ENCODE results near the gene ERCC5. TPM values are rescaled to one million over a fixed set of nuclear protein-coding genes. Genes with fewer than 3 reads are reported as not detected.

ERCC5 gene
- total and polyA plus RNA-seq, 10 donors = 55.1 to 123 (median 74.8) TPM

DNA sequence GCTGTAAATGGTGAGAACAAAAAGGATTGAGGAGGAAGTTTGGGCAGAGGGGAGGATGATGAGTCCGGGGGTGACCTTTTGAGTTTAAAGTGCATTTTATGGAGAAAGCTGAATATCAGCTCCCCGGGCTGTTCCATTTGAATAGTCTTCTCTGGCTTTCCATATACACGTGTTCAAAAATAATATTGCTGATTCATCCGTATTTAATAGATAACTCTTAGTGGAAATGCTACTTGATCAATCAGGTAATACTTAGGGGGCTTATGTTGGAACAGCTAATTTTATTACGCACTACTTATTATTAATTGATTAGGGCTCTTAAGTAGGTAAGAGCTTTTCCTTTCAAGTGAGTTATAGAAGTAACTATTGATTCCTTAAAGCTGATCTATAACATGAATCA, 76.4 kb downstream of the ERCC5 start:
- WGBS, 5 donors = 82 to 93% (median 90%) methylated on average over 5 of the region's 5 CpGs
- Histone ChIP-seq H3K4me1 (no peaks in the 10 kb centered on the region), H3K9me3 (peaks cover 0 to 9% (median 0%) of the 10 kb centered on the region in 8 donors), H3K4me3 (no peak overlapping the region), H3K36me3 (no peaks in the 10 kb centered on the region), H3K27me3 (replicated peaks in 1 of 7) (no peaks in the 10 kb centered on the region), H3K27ac (no peak overlapping the region)
- DNase-seq = no peak
- TF ChIP-seq, protein P1, sequence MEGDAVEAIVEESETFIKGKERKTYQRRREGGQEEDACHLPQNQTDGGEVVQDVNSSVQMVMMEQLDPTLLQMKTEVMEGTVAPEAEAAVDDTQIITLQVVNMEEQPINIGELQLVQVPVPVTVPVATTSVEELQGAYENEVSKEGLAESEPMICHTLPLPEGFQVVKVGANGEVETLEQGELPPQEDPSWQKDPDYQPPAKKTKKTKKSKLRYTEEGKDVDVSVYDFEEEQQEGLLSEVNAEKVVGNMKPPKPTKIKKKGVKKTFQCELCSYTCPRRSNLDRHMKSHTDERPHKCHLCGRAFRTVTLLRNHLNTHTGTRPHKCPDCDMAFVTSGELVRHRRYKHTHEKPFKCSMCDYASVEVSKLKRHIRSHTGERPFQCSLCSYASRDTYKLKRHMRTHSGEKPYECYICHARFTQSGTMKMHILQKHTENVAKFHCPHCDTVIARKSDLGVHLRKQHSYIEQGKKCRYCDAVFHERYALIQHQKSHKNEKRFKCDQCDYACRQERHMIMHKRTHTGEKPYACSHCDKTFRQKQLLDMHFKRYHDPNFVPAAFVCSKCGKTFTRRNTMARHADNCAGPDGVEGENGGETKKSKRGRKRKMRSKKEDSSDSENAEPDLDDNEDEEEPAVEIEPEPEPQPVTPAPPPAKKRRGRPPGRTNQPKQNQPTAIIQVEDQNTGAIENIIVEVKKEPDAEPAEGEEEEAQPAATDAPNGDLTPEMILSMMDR (IDR thresholded peaks at IDR 0.05 in 8 of 11, conservative IDR thresholded peaks at IDR 0.05 in 3 of 11) = no peak
- TF ChIP-seq POLR2A (IDR thresholded peaks at IDR 0.05) (no peak), POLR2AphosphoS5 (IDR thresholded peaks at IDR 0.05) (no peak)
- intact Hi-C loops (cut with DNase I; ENCODE audit: low total_unique reads) = no loop called here

Other genes starting within 250 kb of the ERCC5 start
- 10 to 100 TPM; 47.3 to 95.5 (median 58.2) TPM for gene TPP2, start 249.0 kb upstream of the ERCC5 start, total RNA-seq
- gene TPP2, start 249.0 kb upstream of the ERCC5 start, polyA plus RNA-seq = 10 to 100 TPM; 19.5 to 25.4 (median 22.2) TPM
- not detected for gene METTL21C, start 151.0 kb upstream of the ERCC5 start, total RNA-seq
- gene METTL21C, start 151.0 kb upstream of the ERCC5 start, polyA plus RNA-seq = not detected
- gene TEX30, start 72.2 kb upstream of the ERCC5 start, total RNA-seq = 10 to 100 TPM in 2 of 7 donors, 1 to 10 TPM in 5; 4.4 to 10.9 (median 5.6) TPM
- 10 to 100 TPM in 2 of 3 donors, 1 to 10 TPM in 1; 9.2 to 11.2 (median 10.7) TPM for gene TEX30, start 72.2 kb upstream of the ERCC5 start, polyA plus RNA-seq
- 1 to 10 TPM; 2.8 to 5.5 (median 4.5) TPM for gene POGLUT2, start 47.1 kb upstream of the ERCC5 start, total RNA-seq
- gene POGLUT2, start 47.1 kb upstream of the ERCC5 start, polyA plus RNA-seq = 1 to 10 TPM in 2 of 3 donors, under 1 TPM in 1; 0.89 to 1.7 (median 1.3) TPM
- gene BIVM, start 46.9 kb upstream of the ERCC5 start, total RNA-seq = 10 to 100 TPM in 6 of 7 donors, 1 to 10 TPM in 1; 9.7 to 30.4 (median 18.8) TPM
- gene BIVM, start 46.9 kb upstream of the ERCC5 start, polyA plus RNA-seq = 10 to 100 TPM in 1 of 3 donors, 1 to 10 TPM in 2; 6.0 to 10.6 (median 8.4) TPM
- gene SLC10A2, start 220.4 kb downstream of the ERCC5 start, total RNA-seq = not detected
- gene SLC10A2, start 220.4 kb downstream of the ERCC5 start, polyA plus RNA-seq = not detected

All from spleen (tissue), 11 donors.